ENCODE results near the gene VCAN.

DNA sequence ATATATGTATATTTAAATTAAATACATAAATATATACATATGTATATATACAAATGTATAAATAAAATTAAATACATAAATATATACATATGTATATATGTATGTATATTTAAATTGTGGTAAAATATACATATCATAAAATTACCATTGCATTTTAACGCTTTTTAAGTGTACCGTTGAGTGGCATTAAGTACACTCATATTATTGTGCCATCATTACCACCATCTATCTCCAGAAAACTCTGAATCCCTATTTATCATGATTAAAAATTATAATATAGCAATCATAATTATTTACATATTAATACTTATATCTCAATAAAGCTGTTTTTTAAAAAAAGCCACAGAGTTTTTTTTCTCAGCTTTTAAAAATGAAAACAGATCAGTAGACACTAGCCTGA lies 27.1 kb upstream of the VCAN start:
- no peak for TF ChIP-seq POLR2A (IDR thresholded peaks at IDR 0.05; ENCODE audit: low read length)
- no peak for TF ChIP-seq GATA1 (IDR thresholded peaks at IDR 0.05; ENCODE audit: low read depth, low read length)

Data from erythroblast (primary cell).